Heart right ventricle (tissue), 16 donors: ENCODE results near the gene SURF6. TPM values are rescaled to one million over a fixed set of nuclear protein-coding genes. Genes with fewer than 3 reads are reported as not detected.
"Not testable (repeated sequence)": the region's sequence is repeated elsewhere in the genome, so short reads cannot be mapped to it uniquely, and the experiment has no call there.

Experiments used
- ATAC-seq, 8 donors: fragments of 200-7000 bp; cut with Tn5 transposase; one replicate each; pipeline ENCODE4 v1.9.1; 2020; ENCODE audit warnings: mild to moderate bottlenecking in 8 of 8, moderate library complexity in 8 of 8, moderate number of reproducible peaks in 1 of 8
- DNase-seq, 2 donors: peaks; one replicate each; pipeline ENCODE4 v3.0.0-alpha.2; 2020
- H3K27ac ChIP-seq, 10 donors: fragments of 200-600 bp; sonication (generic) in 2 of 10; one replicate each; pipeline versions ENCODE4 v1.5.0 to v1.8.0; 2020 to 2022; ENCODE audit warnings: mild to moderate bottlenecking in 3 of 10
- H3K27me3 ChIP-seq, 7 donors: fragments of 200-600 bp; one replicate each; pipeline ENCODE4 v1.8.0; 2021 to 2022; ENCODE audit warnings: mild to moderate bottlenecking in 2 of 7
- H3K36me3 ChIP-seq, 9 donors: fragments of 200-600 bp; sonication (generic) in 1 of 9; one replicate each; pipeline versions ENCODE4 v1.5.0 to v1.8.0; 2020 to 2022; ENCODE audit warnings: mild to moderate bottlenecking in 2 of 9
- H3K4me1 ChIP-seq, 9 donors: fragments of 200-600 bp; sonication (generic) in 1 of 9; one replicate each; pipeline versions ENCODE4 v1.5.0 to v1.8.0; 2020 to 2022; ENCODE audit warnings: mild to moderate bottlenecking in 4 of 9
- H3K4me3 ChIP-seq, 10 donors: fragments of 200-600 bp; sonication (generic) in 2 of 10; one replicate each; pipeline versions ENCODE4 v1.5.0 to v1.8.0; 2020 to 2022; ENCODE audit warnings: mild to moderate bottlenecking in 7 of 10, moderate library complexity in 2 of 10
- H3K9me3 ChIP-seq, 11 donors: fragments of 200-600 bp in 10 of 11; sonication (generic) in 2 of 11; one replicate each; pipeline versions ENCODE4 v1.5.0 to v1.8.0; 2013 to 2022; ENCODE audit warnings: mild to moderate bottlenecking in 2 of 11, control low read depth in 1 of 11, moderate library complexity in 1 of 11
- CTCF ChIP-seq, 9 donors: fragments of 200-600 bp; sonication (generic) in 2 of 9; IDR thresholded peaks; one replicate each; pipeline versions ENCODE4 v1.5.0 to v1.8.0; 2021 to 2022; ENCODE audit warnings: antibody characterized with exemption in 9 of 9, mild to moderate bottlenecking in 5 of 9, moderate library complexity in 1 of 9
- WGBS, 2 donors: extraction: QIAGEN DNeasy Blood & Tissue Kit; methylation state at CpG; one replicate each; pipeline ENCODE4 v1.1.7; 2013; ENCODE audit warnings: inconsistent platforms in 1 of 2; 5-methylcytosine and 5-hydroxymethylcytosine counted together
- intact Hi-C, 10 donors: fragments of 100-400 bp; cut with DNase I; formaldehyde crosslinking; loops; one replicate each; pipeline versions ENCODE4 v1.11.1 to v1.14.2; 2022
- polyA plus RNA-seq, 2 donors: library from polyadenylated mRNA; stranded (reverse); fragments of 200-250 nt; gene quantifications; one replicate each; pipeline ENCODE4 v1.2.3, GENCODE V29; 2013
- total RNA-seq, 10 donors: library from RNA; stranded (reverse); fragmentation: NEBNext Ultra II Directional in 3 of 10; extraction: Animal tissue kit (Norgen Biotek cat#: 25700) in 3 of 10; gene quantifications; one replicate each; pipeline versions ENCODE4 v1.2.1 to v1.2.4, GENCODE V29; 2021 to 2023
- donor health status: Arrhythmogenic right ventricular cardiomyopathy.
- donor health status: ischemic (EF 13 %, LVEDD 7.1; RV severe dilation, severe dysfunction).
- donor health status: healthy with polysubstance abuse.
- donor health status: DM: no; HTN: yes; CAD: no.
- donor health status: DM: no; HTN: no; CAD: no.
- donor health status: ischemic (EF 25% LVEDD 6.9; RV normal size, moderate dysfunction).
- donor health status: ischemic (EF 25% LVEDD 5.7; RV mildly dilated, moderate dysfunction).
- donor health status: healthy.
- donor health status: DM: yes; HTN: yes; CAD: no.
- donor health status: Ischemic cardiomyopathy.
- donor health status: ischemic (EF 35%, LVEDD 5.7; RV mildly dilated, moderate dysfunction).
- donor health status: nonischemic (EF 11% LVEDD 7.7; RV severe dilation, severe dysfunction).
- donor health status: DM: yes; HTN: yes; CAD: no.
- donor health status: PGD.
- donor health status: ischemic (EF 29% LVEDD 5.4; RV normal size, mild dysfunction).
- donor health status: nonischemic (EF 23%, LVEDD 6.1; RV moderate dilation, normal function).

Gene SURF6
- total and polyA plus RNA-seq, 12 donors = 9.1 to 14.8 (median 11.8) TPM

- DNase-seq (no peak), ATAC-seq (no peak)
- no peaks in the 10 kb centered on the region for H3K36me3 ChIP-seq
- intact Hi-C loops = no loop called here
- H3K27me3 ChIP-seq = peaks cover 0 to 22% (median 6%) of the 10 kb centered on the region in 7 donors
- no peaks in the 10 kb centered on the region for H3K4me1 ChIP-seq
- 96% methylated on average over 2 of the region's 2 CpGs for WGBS, 2 donors
- peaks cover 0 to 29% (median 5%) of the 10 kb centered on the region in 11 donors for H3K9me3 ChIP-seq
- no peak overlapping the region for H3K4me3 ChIP-seq
- no peak overlapping the region for H3K27ac ChIP-seq
- no peak for TF ChIP-seq CTCF (IDR thresholded peaks at IDR 0.05)
Measured at GRCh38 chr9:133290751-133291302, 45.2 kb downstream of the SURF6 start.

GRCh38 chr9:133286523-133286922 is 49.5 kb downstream of the SURF6 start:
- 39 to 41% methylated on average over 2 of the region's 2 CpGs for WGBS, 2 donors
- Histone ChIP-seq H3K27me3 (peaks cover 0 to 14% (median 0%) of the 10 kb centered on the region in 7 donors), H3K27ac (no peak overlapping the region), H3K4me3 (no peak overlapping the region), H3K36me3 (no peaks in the 10 kb centered on the region), H3K9me3 (peaks cover 0 to 28% (median 5%) of the 10 kb centered on the region in 11 donors), H3K4me1 (peaks cover 0 to 7% (median 0%) of the 10 kb centered on the region in 9 donors)
- ATAC-seq = no peak
- no peak for TF ChIP-seq CTCF (IDR thresholded peaks at IDR 0.05)
- DNase-seq = no peak
- intact Hi-C loops = no loop called here

DNA sequence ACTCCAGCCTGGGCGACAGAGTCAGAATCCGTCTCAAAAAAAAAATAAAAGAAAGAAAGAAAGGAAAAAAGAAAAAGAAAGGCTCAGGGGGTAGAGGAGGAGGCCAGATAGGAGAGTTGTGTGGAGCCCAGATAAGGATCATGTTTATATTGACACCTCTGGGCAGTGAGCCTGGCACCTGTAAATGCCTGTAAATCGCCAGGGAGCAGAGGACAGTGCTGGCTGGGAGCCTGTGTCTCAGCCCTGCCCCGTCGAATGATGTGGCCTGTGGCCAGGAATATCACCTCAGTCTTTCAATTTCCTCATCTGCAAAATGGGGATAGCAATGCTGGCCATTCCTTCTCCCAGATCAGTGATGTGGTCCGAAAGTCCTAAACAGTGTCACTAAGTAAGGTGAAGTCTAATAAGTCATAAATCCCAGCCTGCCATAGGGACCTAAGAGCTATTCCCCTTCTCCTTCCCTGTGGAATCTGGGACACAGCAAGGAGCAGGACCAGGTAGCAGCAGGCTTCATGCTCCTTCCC is 50.7 kb downstream of the SURF6 start:
- Histone ChIP-seq H3K9me3 (peaks cover 0 to 16% (median 0%) of the 10 kb centered on the region in 11 donors), H3K4me3 (no peak overlapping the region), H3K27me3 (peaks cover 0 to 18% (median 0%) of the 10 kb centered on the region in 7 donors), H3K27ac (no peak overlapping the region), H3K4me1 (peaks cover 0 to 7% (median 0%) of the 10 kb centered on the region in 9 donors), H3K36me3 (no peaks in the 10 kb centered on the region)
- TF ChIP-seq CTCF (IDR thresholded peaks at IDR 0.05) = no peak
- intact Hi-C loops = no loop called here
- no peak for DNase-seq
- ATAC-seq = no peak
- WGBS, 2 donors = 81 to 83% methylated on average over 6 of the region's 6 CpGs

DNA sequence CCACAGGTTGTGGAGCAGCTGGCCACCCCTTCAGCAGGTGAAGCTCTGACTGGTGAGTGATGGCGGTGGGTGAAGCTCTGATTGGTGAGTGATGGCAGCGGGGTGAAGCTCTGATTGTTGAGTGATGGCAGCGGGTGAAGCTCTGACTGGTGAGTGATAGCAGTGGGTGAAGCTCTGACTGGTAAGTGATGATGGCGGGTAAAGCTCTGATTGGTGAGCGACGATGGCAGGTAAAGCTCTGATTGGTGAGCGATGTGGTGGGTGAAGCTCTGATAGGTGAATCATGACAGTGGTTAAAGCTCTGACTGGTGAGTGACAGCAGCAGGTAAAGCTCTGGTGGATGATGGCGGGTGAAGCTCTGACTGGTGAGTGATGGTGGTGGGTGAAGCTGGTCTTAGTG is 51.6 kb downstream of the SURF6 start:
- 94% methylated on average over 8 of the region's 8 CpGs for WGBS, 2 donors
- peaks cover 0 to 7% (median 0%) of the 10 kb centered on the region in 9 donors for H3K4me1 ChIP-seq
- no peak for TF ChIP-seq CTCF (IDR thresholded peaks at IDR 0.05)
- no peak for ATAC-seq
- peaks cover 0 to 9% (median 0%) of the 10 kb centered on the region in 11 donors for H3K9me3 ChIP-seq
- H3K27me3 ChIP-seq = peaks cover 0 to 21% (median 0%) of the 10 kb centered on the region in 7 donors
- no peak for DNase-seq
- no peaks in the 10 kb centered on the region for H3K36me3 ChIP-seq
- H3K27ac ChIP-seq = no peak overlapping the region
- H3K4me3 ChIP-seq = no peak overlapping the region
- intact Hi-C loops = no loop called here

DNA sequence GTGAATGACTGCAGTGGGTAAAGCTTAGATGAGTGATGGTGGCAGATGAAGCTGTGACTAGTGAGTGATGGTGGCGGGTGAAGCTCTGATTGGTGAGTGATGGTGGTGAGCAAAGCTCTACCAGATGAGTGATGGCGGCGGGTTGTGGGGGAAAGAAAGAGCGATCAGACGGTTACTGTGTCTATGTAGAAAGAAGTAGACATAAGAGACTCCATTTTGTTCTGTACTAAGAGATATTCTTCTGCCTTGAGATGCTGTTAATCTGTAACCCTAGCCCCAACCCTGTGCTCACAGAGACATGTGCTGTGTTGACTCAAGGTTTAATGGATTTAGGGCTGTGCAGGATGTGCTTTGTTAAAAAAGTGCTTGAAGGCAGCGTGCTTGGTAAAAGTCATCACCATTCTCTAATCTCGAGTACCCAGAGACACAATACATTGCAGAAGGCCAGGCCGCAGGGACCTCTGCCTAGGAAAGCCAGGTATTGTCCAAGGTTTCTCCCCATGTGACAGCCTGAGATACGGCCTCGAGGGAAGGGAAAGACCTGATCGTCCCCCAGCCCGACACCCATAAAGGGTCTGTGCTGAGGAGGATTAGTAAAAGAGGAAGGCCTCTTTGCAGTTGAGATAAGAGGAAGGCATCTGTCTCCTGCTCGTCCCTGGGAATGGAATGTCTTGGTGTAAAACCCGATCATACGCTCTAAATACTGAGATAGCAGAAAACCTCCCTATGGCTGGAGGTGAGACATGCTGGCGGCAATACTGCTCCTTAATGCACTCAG is 52.5 kb downstream of the SURF6 start:
- H3K27ac ChIP-seq, H3K4me3 ChIP-seq, H3K36me3 ChIP-seq, ATAC-seq, DNase-seq, intact Hi-C loops, H3K4me1 ChIP-seq, H3K9me3 ChIP-seq: not testable (repeated sequence)
- WGBS, 2 donors = 59 to 68% methylated on average over 16 of the region's 16 CpGs
- H3K27me3 ChIP-seq = peaks cover 0 to 22% (median under 1%) of the 10 kb centered on the region in 7 donors
